AG04450 (cell line): ENCODE results near the gene NCSTN. TPM values are rescaled to one million over a fixed set of nuclear protein-coding genes. Genes with fewer than 3 reads are reported as not detected.

Experiments used
- CTCF ChIA-PET: fragments of 300-600, 350-600 bp; formaldehyde crosslinking; extraction: SDS; loops from one replicate; lab custom pipeline; 2022; ENCODE audit warnings: antibody characterized with exemption, inconsistent platforms; lab: Charles Lee
- POLR2A ChIA-PET: fragments of 350-600 bp; formaldehyde crosslinking; extraction: SDS; loops from one replicate; lab custom pipeline; 2021; ENCODE audit warnings: antibody characterized with exemption, inconsistent platforms; lab: Yijun Ruan, JAX
- DNase-seq: peaks from one replicate; pipeline ENCODE4 v3.0.0-alpha.2; 2011; ENCODE audit warnings: low read depth, low spot score
- H3K27ac ChIP-seq: one replicate; pipeline ENCODE4 v1.5.1; 2012; ENCODE audit warnings: low read depth, low read length, control low read depth
- H3K27me3 ChIP-seq: one replicate; pipeline ENCODE4 v1.6.0; 2012; ENCODE audit warnings: low read length; ENCODE audit not compliant: control insufficient read depth, insufficient read depth
- H3K4me3 ChIP-seq: 2 replicates; pipeline ENCODE4 v1.5.1; 2011; ENCODE audit warnings: mild to moderate bottlenecking, low read depth, low read length, control low read depth
- H3K9me3 ChIP-seq: 2 replicates; pipeline ENCODE4 v1.5.1; 2012; ENCODE audit warnings: low read length; ENCODE audit not compliant: control insufficient read depth, insufficient read depth
- polyA plus RNA-seq: library from polyadenylated mRNA; depleted of rRNA; stranded (reverse); fragments of >200 nt; gene quantifications from 2 replicates; pipeline ENCODE4 v1.2.3, GENCODE V29; 2011
- TF ChIP-seq, protein P1 (sequence below): IDR thresholded peaks from 2 replicates; pipeline ENCODE4 v1.5.1; 2011; ENCODE audit warnings: low read depth, low read length, control low read depth, inconsistent platforms

The NCSTN gene
- polyA plus RNA-seq, 1 experiment, result 189 TPM

- Histone ChIP-seq H3K27me3 (peaks cover 13% of the 10 kb centered on the region), H3K27ac (no peak overlapping the region), H3K4me3 (no peak overlapping the region), H3K9me3 (no peaks in the 10 kb centered on the region)
- DNase-seq, result no peak
- TF ChIP-seq, protein P1, sequence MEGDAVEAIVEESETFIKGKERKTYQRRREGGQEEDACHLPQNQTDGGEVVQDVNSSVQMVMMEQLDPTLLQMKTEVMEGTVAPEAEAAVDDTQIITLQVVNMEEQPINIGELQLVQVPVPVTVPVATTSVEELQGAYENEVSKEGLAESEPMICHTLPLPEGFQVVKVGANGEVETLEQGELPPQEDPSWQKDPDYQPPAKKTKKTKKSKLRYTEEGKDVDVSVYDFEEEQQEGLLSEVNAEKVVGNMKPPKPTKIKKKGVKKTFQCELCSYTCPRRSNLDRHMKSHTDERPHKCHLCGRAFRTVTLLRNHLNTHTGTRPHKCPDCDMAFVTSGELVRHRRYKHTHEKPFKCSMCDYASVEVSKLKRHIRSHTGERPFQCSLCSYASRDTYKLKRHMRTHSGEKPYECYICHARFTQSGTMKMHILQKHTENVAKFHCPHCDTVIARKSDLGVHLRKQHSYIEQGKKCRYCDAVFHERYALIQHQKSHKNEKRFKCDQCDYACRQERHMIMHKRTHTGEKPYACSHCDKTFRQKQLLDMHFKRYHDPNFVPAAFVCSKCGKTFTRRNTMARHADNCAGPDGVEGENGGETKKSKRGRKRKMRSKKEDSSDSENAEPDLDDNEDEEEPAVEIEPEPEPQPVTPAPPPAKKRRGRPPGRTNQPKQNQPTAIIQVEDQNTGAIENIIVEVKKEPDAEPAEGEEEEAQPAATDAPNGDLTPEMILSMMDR, result no peak
- ChIA-PET POLR2A (no interaction called here), CTCF (interaction anchor here (0.5 to 2.2 kb wide), 2 partner anchors 285 to 305 kb away, joined by 3 to 5 read pairs; no protein-coding TSS in a partner anchor)
Observed at GRCh38 chr1:160370561-160371345, 27.6 kb downstream of the NCSTN start.

DNA sequence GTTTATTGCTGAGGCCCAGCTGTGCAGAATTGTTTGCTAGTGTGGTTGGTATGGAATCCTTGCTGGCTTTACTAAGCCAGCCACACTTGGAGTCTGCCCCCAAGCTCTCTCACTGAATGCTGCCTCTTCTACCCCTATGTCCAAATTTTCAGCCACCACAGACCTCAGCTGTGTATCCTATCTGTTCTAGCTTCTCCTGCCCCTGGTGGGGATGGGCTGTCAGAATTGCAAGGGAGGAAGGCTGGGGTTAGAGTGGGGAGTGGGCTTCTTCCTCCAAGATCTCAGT, 28.1 kb downstream of the NCSTN start:
- CTCF ChIA-PET, result interaction anchor here (2.2 kb wide), 1 partner anchor 285 kb away, joined by 5 read pairs; no protein-coding TSS in a partner anchor
- POLR2A ChIA-PET, result no interaction called here
- Histone ChIP-seq H3K4me3 (no peak overlapping the region), H3K27me3 (peaks cover 11% of the 10 kb centered on the region), H3K9me3 (no peaks in the 10 kb centered on the region), H3K27ac (no peak overlapping the region)
- no peak for DNase-seq
- TF ChIP-seq, protein P1, result no peak

- no peak for DNase-seq
- Histone ChIP-seq H3K4me3 (no peak overlapping the region), H3K27ac (no peak overlapping the region), H3K9me3 (no peaks in the 10 kb centered on the region), H3K27me3 (peaks cover 8% of the 10 kb centered on the region)
- POLR2A ChIA-PET, result no interaction called here
- TF ChIP-seq, protein P1, result no peak
- CTCF ChIA-PET, result interaction anchor here (2.2 kb wide), 1 partner anchor 286 kb away, joined by 5 read pairs; no protein-coding TSS in a partner anchor
Observed at GRCh38 chr1:160371756-160372155, 28.6 kb downstream of the NCSTN start.

- TF ChIP-seq, protein P1, result no peak
- no peak overlapping the region for H3K27ac ChIP-seq
- H3K9me3 ChIP-seq, result no peaks in the 10 kb centered on the region
- no peak for DNase-seq
- ChIA-PET CTCF (interaction anchor here (2.1 to 5.6 kb wide), 2 partner anchors 19 to 288 kb away, joined by 9 to 49 read pairs; no protein-coding TSS in a partner anchor), POLR2A (no interaction called here)
- no peak overlapping the region for H3K4me3 ChIP-seq
- peaks cover 5% of the 10 kb centered on the region for H3K27me3 ChIP-seq
Observed at GRCh38 chr1:160373696-160374095, 30.5 kb downstream of the NCSTN start.
